Esophagus (tissue), 2 donors: Measurements from ENCODE around the gene KAT2B. TPM values are rescaled to one million over a fixed set of nuclear protein-coding genes. Genes with fewer than 3 reads are reported as not detected.
A peak's percentile ranks its signal among the peaks of the same experiment; 100 is the strongest.
"Not testable (repeated sequence)": the region's sequence is repeated elsewhere in the genome, so short reads cannot be mapped to it uniquely, and the experiment has no call there.

Experiments
- H3K27ac ChIP-seq, 2 donors: one replicate each; pipeline ENCODE4 v1.5.1; 2013; ENCODE audit warnings: low read depth in 2 of 2, mild to moderate bottlenecking in 2 of 2, inconsistent platforms in 1 of 2, low read length in 1 of 2, moderate library complexity in 1 of 2
- H3K27me3 ChIP-seq, 2 donors: one replicate each; pipeline ENCODE4 v1.6.1; 2013; ENCODE audit warnings: low read length in 2 of 2, control low read depth in 1 of 2, mild to moderate bottlenecking in 1 of 2; ENCODE audit not compliant: insufficient read depth in 2 of 2, control insufficient read depth in 1 of 2
- H3K36me3 ChIP-seq, 2 donors: one replicate each; pipeline ENCODE4 v1.6.1; 2013; ENCODE audit warnings: low read length in 1 of 2; ENCODE audit not compliant: control insufficient read depth in 2 of 2, insufficient read depth in 2 of 2
- H3K4me1 ChIP-seq, 2 donors: one replicate each; pipeline ENCODE4 v1.6.1; 2013; ENCODE audit warnings: low read length in 1 of 2; ENCODE audit not compliant: control insufficient read depth in 2 of 2, insufficient read depth in 2 of 2
- H3K4me3 ChIP-seq, 2 donors: one replicate each; pipeline ENCODE4 v1.5.1; 2013; ENCODE audit warnings: low read length in 2 of 2, mild to moderate bottlenecking in 2 of 2, low read depth in 1 of 2, moderate library complexity in 1 of 2
- H3K9me3 ChIP-seq, 2 donors: one replicate each; pipeline ENCODE4 v1.6.1; 2013; ENCODE audit warnings: mild to moderate bottlenecking in 2 of 2, low read depth in 1 of 2, low read length in 1 of 2, moderate library complexity in 1 of 2; ENCODE audit not compliant: control insufficient read depth in 2 of 2, insufficient read depth in 1 of 2
- WGBS, 2 donors: extraction: QIAGEN DNeasy Blood & Tissue Kit; methylation state at CpG; one replicate each; pipeline ENCODE4 v1.1.7; 2013; 5-methylcytosine and 5-hydroxymethylcytosine counted together
- polyA plus RNA-seq, 2 donors: library from polyadenylated mRNA; stranded (reverse); fragments of 200-250 nt; gene quantifications; one replicate each; pipeline ENCODE4 v1.2.3, GENCODE V29; 2013
- donor health status: healthy with polysubstance abuse.
- donor health status: Bipolar disorder and iron deficiency.

Gene KAT2B
- polyA plus RNA-seq, 2 donors = 11.9 to 20.1 TPM

GRCh38 chr3:20022954-20023622, 17.2 kb upstream of the KAT2B start:
- Histone ChIP-seq H3K4me3 (no peak overlapping the region), H3K27me3 (no peaks in the 10 kb centered on the region), H3K36me3 (no peaks in the 10 kb centered on the region), H3K27ac (peak overlapping the region in 1 of 2 donors; percentile 7), H3K9me3 (no peaks in the 10 kb centered on the region), H3K4me1 (no peaks in the 10 kb centered on the region)
- 54 to 58% methylated on average over 2 of the region's 2 CpGs for WGBS, 2 donors

- Histone ChIP-seq H3K9me3 (no peaks in the 10 kb centered on the region), H3K4me1 (no peaks in the 10 kb centered on the region), H3K36me3 (no peaks in the 10 kb centered on the region), H3K4me3 (no peak overlapping the region), H3K27ac (peak overlapping the region; percentile 7 to 40), H3K27me3 (no peaks in the 10 kb centered on the region)
- WGBS, 2 donors = 33 to 35% methylated on average over 2 of the region's 2 CpGs
These were observed 16.4 kb upstream of the KAT2B start for GRCh38 chr3:20023623-20024405.

- WGBS, 2 donors = 77 to 78% methylated on average over 4 of the region's 4 CpGs
- H3K9me3 ChIP-seq = no peaks in the 10 kb centered on the region
These were observed 13.1 kb upstream of the KAT2B start for GRCh38 chr3:20027136-20027535.

GRCh38 chr3:20028905-20029331, 11.3 kb upstream of the KAT2B start:
- H3K36me3 ChIP-seq = no peaks in the 10 kb centered on the region
- H3K4me1 ChIP-seq = no peaks in the 10 kb centered on the region
- no peaks in the 10 kb centered on the region for H3K27me3 ChIP-seq
- H3K27ac ChIP-seq = no peak overlapping the region
- WGBS, 2 donors = 85 to 89% methylated on average over 7 of the region's 7 CpGs
- no peak overlapping the region for H3K4me3 ChIP-seq
- H3K9me3 ChIP-seq = no peaks in the 10 kb centered on the region

More at GRCh38 chr3:20027136-20027535, 13.1 kb upstream of the KAT2B start:
- no peaks in the 10 kb centered on the region for H3K27me3 ChIP-seq
- no peak overlapping the region for H3K4me3 ChIP-seq
- H3K27ac ChIP-seq = no peak overlapping the region
- H3K36me3 ChIP-seq = no peaks in the 10 kb centered on the region
- H3K4me1 ChIP-seq = no peaks in the 10 kb centered on the region

- H3K4me1 ChIP-seq, H3K27ac ChIP-seq, H3K9me3 ChIP-seq, H3K27me3 ChIP-seq, H3K4me3 ChIP-seq, H3K36me3 ChIP-seq: not testable (repeated sequence)
- WGBS, 2 donors = 83 to 90% methylated on average over 7 of the region's 7 CpGs
These were observed 8.3 kb upstream of the KAT2B start for GRCh38 chr3:20031939-20032338.

- 92 to 93% methylated on average over 4 of the region's 4 CpGs for WGBS, 2 donors
- H3K27me3 ChIP-seq = no peaks in the 10 kb centered on the region
- no peaks in the 10 kb centered on the region for H3K9me3 ChIP-seq
- no peak overlapping the region for H3K4me3 ChIP-seq
- no peak overlapping the region for H3K27ac ChIP-seq
- no peaks in the 10 kb centered on the region for H3K36me3 ChIP-seq
- no peaks in the 10 kb centered on the region for H3K4me1 ChIP-seq
These were observed 5.2 kb upstream of the KAT2B start for GRCh38 chr3:20035019-20035418.

- Histone ChIP-seq H3K4me3 (no peak overlapping the region), H3K27ac (no peak overlapping the region), H3K4me1 (no peaks in the 10 kb centered on the region), H3K27me3 (no peaks in the 10 kb centered on the region), H3K9me3 (no peaks in the 10 kb centered on the region), H3K36me3 (no peaks in the 10 kb centered on the region)
- WGBS, 2 donors = 86 to 93% methylated on average over 1 of the region's 1 CpG
These were observed 2.8 kb upstream of the KAT2B start for GRCh38 chr3:20037255-20037996.

- Histone ChIP-seq H3K9me3 (no peaks in the 10 kb centered on the region), H3K4me3 (peak overlapping the region in 1 of 2 donors; percentile 81), H3K27ac (peak overlapping the region in 1 of 2 donors; percentile 55), H3K27me3 (no peaks in the 10 kb centered on the region), H3K4me1 (peaks cover 0 to 3% of the 10 kb centered on the region in 2 donors), H3K36me3 (no peaks in the 10 kb centered on the region)
- WGBS, 2 donors = 23 to 26% methylated on average over 16 of the region's 16 CpGs
These were observed 1.4 kb upstream of the KAT2B start for GRCh38 chr3:20038699-20039465.

- H3K4me1 ChIP-seq = peaks cover 0 to 5% of the 10 kb centered on the region in 2 donors
- H3K27ac ChIP-seq = peak overlapping the region; percentile 90 to 94
- 0% methylated on average over 4 of the region's 4 CpGs for WGBS, 2 donors
- H3K27me3 ChIP-seq = no peaks in the 10 kb centered on the region
- no peaks in the 10 kb centered on the region for H3K36me3 ChIP-seq
- peak overlapping the region; percentile 81 to 91 for H3K4me3 ChIP-seq
- H3K9me3 ChIP-seq = no peaks in the 10 kb centered on the region
These were observed 831 bp upstream of the KAT2B start for GRCh38 chr3:20039466-20039764.
